ENCODE data around the gene ZNF665. TPM values are rescaled to one million over a fixed set of nuclear protein-coding genes. Genes with fewer than 3 reads are reported as not detected.

The ZNF665 gene
- polyA plus RNA-seq, 3 donors = 0.68 to 1.7 (median 0.88) TPM

- Histone ChIP-seq H2AFZ (ENCODE audit: insufficient read depth, low read depth, low read length, poor library complexity, severe bottlenecking) (no peak overlapping the region), H3K4me2 (replicated peaks; ENCODE audit: extremely low read depth, low read length, poor library complexity, severe bottlenecking) (no peak overlapping the region), H3K4me3 (replicated peaks in 1 of 3; ENCODE audit: low read depth in 2 of 3, low read length in 3 of 3) (no peak overlapping the region), H3K36me3 (replicated peaks in 1 of 2; ENCODE audit: control insufficient read depth in 1 of 2, insufficient read depth in 2 of 2, low read length in 2 of 2) (no peaks in the 10 kb centered on the region), H3K9ac (ENCODE audit: insufficient read depth, low read length, poor library complexity, severe bottlenecking) (no peak overlapping the region), H3K27me3 (ENCODE audit: control insufficient read depth in 2 of 2, insufficient read depth in 2 of 2, low read length in 2 of 2) (no peaks in the 10 kb centered on the region), H3K79me2 (ENCODE audit: insufficient read depth, low read length) (no peaks in the 10 kb centered on the region), H3K27ac (ENCODE audit: low read depth in 1 of 2, low read length in 2 of 2) (no peak overlapping the region), H3K9me3 (replicated peaks in 1 of 2; ENCODE audit: control insufficient read depth in 1 of 2, insufficient read depth in 1 of 2, low read length in 2 of 2) (peaks cover 51 to 82% of the 10 kb centered on the region in 2 donors), H4K20me1 (ENCODE audit: insufficient read depth, low read length) (no peaks in the 10 kb centered on the region), H3K4me1 (ENCODE audit: control insufficient read depth in 1 of 2, insufficient read depth in 2 of 2, low read length in 2 of 2) (no peaks in the 10 kb centered on the region)
- peaks cover 0 to 2% (median 0%) of the 10 kb centered on the region in 3 donors for H3K27me3 Mint-ChIP-seq (ENCODE audit: low read depth in 3 of 3)
- no peak for DNase-seq
- 98% methylated on average over 6 of the region's 7 CpGs for WGBS (ENCODE audit: insufficient coverage)
- H3K27ac Mint-ChIP-seq = peak overlapping the region in 1 of 7 donors; percentile 19
- no peak overlapping the region for H3K4me3 Mint-ChIP-seq
- TF ChIP-seq CTCF (IDR thresholded peaks at IDR 0.05) = no peak
- no peaks in the 10 kb centered on the region for H3K4me1 Mint-ChIP-seq
- peaks cover 33 to 89% (median 80%) of the 10 kb centered on the region in 7 donors for H3K9me3 Mint-ChIP-seq
- peaks cover 0 to 2% of the 10 kb centered on the region in 2 donors for H3K36me3 Mint-ChIP-seq
- intact Hi-C loops (cut with micrococcal nuclease) = no loop called here
Measured at GRCh38 chr19:53123400-53123799, 69.8 kb downstream of the ZNF665 start.

Other genes with a start within 250 kb of the ZNF665 start
- gene ZNF816, start 230.5 kb downstream of the ZNF665 start, polyA plus RNA-seq = 1 to 10 TPM; 1.4 to 4.3 (median 2.0) TPM
- not detected for gene ERVV-1, start 179.4 kb downstream of the ZNF665 start, polyA plus RNA-seq
- not detected for gene ERVV-2, start 148.6 kb downstream of the ZNF665 start, polyA plus RNA-seq
- 10 to 100 TPM in 1 of 3 donors, 1 to 10 TPM in 2; 6.4 to 24.5 (median 7.7) TPM for gene ZNF160, start 89.9 kb downstream of the ZNF665 start, polyA plus RNA-seq
- gene ZNF415, start 60.4 kb downstream of the ZNF665 start, polyA plus RNA-seq = under 1 TPM in 2 of 3 donors, not detected in 1; 0.11 to 0.17 TPM
- 1 to 10 TPM in 2 of 3 donors, under 1 TPM in 1; 0.89 to 3.3 (median 2.0) TPM for gene ZNF347, start 34.3 kb downstream of the ZNF665 start, polyA plus RNA-seq
- 1 to 10 TPM in 2 of 3 donors, under 1 TPM in 1; 0.68 to 2.1 (median 1.5) TPM for gene ZNF677, start 61.5 kb upstream of the ZNF665 start, polyA plus RNA-seq
- gene VN1R2, start 64.9 kb upstream of the ZNF665 start, polyA plus RNA-seq = not detected
- gene VN1R4, start 74.4 kb upstream of the ZNF665 start, polyA plus RNA-seq = not detected
- gene ZNF845, start 140.4 kb upstream of the ZNF665 start, polyA plus RNA-seq = 1 to 10 TPM in 2 of 3 donors, under 1 TPM in 1; 0.51 to 3.6 (median 2.6) TPM
- gene ZNF525, start 172.3 kb upstream of the ZNF665 start, polyA plus RNA-seq = 1 to 10 TPM in 1 of 3 donors, under 1 TPM in 2; 0.29 to 2.0 (median 0.64) TPM
- gene ZNF765, start 201.8 kb upstream of the ZNF665 start, polyA plus RNA-seq = 1 to 10 TPM; 1.5 to 5.0 (median 3.4) TPM
- 1 to 10 TPM; 3.4 to 6.1 (median 5.6) TPM for gene ZNF761, start 238.6 kb upstream of the ZNF665 start, polyA plus RNA-seq